Esophagus squamous epithelium (tissue), 4 donors: ENCODE data around the gene HOTAIR.

Experiments
- CTCF ChIP-seq, 6 experiments: fragments of 450-650 bp in 4 of 6; fragments of 200-600 bp in 2 of 6; sonication (generic) in 2 of 6; IDR thresholded peaks; one replicate each; pipeline ENCODE4 v1.5.1; 2016 to 2019; ENCODE audit warnings: antibody characterized with exemption in 6 of 6, mild to moderate bottlenecking in 4 of 6, moderate library complexity in 4 of 6
- POLR2A ChIP-seq, 4 donors: fragments of 450-650 bp; IDR thresholded peaks; one replicate each; pipeline ENCODE4 v1.6.1; 2017; ENCODE audit warnings: antibody characterized with exemption in 4 of 4, mild to moderate bottlenecking in 4 of 4, moderate library complexity in 3 of 4

GRCh38 chr12:53950437-53950773 is 24.3 kb downstream of the HOTAIR start:
- no peak for TF ChIP-seq CTCF (IDR thresholded peaks at IDR 0.05)
- no peak for TF ChIP-seq POLR2A (IDR thresholded peaks at IDR 0.05)
